Measurements from ENCODE around the gene TRAF3.
"Not testable (repeated sequence)": the region's sequence is repeated elsewhere in the genome, so short reads cannot be mapped to it uniquely, and the experiment has no call there.

TRAF3 gene

DNA sequence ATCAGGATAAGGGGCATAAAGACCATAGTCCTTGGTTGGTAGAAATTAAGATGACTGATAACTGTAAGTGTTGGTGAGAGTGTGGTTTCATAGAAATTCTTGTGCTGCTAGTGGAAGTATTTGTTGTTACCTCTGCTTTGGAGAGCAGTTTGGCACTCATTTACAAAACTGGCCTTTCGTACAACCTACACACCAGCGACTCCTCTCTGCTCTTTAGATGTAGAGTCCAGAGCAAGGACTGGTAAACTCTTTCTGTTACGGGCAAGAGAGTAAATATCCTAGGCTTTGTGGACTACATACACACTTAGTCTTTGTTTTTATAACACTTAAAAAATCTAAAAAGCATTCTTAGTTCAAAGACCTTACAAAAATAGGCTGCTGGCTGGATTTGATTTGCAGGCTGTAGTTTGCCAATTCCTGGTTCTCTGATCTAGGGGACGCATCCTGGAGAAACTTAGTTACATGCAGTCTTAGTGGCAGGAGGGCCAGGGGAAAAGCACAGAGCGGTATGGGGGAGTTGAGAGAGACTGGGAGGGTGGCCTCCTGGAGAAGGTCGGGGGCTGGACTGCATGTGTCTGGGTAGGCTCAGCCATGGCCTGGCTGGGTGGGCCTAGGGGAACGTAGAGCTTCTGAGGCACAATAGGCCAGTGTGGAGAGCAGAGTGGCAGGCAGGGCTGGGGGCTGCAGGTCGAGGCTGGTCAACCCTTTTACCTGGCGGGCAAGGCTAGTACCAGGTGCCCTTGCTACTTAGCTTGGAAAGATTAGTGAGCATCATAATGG lies 89.9 kb downstream of the TRAF3 start:
- no peak for DNase-seq (ENCODE audit: low spot score)

DNA sequence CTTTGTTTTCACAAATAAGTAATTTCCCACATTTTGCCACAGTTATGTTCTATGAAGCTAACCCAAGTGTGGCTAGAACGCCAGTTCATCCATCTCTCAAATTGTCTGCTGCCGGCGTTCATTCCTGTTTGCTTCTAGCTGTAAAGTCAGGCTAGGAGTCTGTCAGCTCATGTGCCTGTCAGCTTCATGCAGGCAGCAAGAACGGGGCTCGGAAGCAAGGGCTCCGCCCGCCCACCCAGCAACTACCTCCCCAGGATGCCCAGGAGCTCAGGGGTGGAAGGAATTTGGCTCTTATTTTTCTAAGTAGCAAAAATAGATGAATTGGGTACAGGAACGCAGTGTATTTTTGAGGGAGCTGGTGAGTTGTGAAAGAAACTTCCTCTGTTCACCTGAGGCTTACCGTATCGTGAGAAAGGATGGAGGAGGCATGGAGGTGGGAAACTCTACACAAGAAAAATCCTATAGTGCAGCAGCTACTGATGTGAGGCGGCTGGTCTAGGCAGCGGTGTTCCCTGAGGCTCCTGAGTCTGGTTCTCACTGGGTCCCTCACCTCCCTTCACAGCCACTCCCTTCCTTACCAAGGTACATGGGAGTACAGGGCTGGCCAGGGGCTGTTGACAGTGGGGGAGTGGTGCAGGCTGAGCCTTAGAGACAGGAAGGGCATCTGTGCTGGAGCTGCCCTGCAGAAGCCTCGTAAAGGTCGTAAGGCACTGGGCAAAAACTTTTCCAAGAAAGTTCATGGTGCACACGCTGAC lies 90.8 kb downstream of the TRAF3 start:
- no peak for DNase-seq (ENCODE audit: low spot score)

DNA sequence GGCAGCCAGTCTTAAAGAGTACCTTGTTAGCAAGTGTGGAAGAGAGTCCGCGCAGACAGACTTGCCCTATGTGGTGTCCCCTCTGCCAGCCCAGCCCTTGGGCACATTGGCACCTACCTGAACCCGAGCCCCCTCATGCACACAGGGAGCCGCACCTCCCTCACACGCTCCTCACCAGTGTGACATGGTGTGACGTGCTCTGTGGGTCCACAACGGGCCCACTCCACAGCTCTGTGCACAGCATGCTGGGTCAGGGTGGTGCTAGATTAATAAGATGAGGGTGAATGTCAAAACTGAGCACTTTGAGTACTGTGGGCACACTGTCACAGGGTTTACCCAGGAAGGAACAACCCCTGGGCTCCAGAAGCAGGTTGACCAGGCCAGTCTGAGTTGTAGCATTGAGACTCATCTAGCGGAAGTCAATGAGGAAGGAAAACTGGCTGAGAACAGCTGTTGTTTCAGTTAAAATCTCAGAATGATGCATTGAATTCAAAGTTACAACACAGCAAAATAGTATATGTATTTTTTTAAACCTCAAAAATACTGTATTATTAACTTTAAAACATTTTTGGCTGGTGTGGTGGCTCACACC lies 91.8 kb downstream of the TRAF3 start:
- no peak for DNase-seq (ENCODE audit: low spot score)

DNA sequence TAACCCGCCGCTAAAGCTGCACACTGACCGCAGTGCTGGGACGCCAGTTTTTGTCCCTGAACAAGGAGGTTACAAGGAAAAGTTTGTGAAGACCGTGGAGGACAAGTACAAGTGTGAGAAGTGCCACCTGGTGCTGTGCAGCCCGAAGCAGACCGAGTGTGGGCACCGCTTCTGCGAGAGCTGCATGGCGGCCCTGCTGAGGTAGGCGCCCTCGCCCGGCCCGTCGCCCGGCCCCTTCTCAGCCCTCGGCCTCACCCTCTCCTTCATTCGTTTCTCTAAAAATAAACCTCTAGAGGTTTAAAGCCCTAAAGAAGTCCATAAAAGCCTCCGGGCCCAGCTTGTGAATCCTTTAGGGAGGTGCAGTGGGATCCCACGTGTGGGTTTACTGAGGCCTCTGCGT lies 93.0 kb downstream of the TRAF3 start:
- no peak for DNase-seq (ENCODE audit: low spot score)

DNA sequence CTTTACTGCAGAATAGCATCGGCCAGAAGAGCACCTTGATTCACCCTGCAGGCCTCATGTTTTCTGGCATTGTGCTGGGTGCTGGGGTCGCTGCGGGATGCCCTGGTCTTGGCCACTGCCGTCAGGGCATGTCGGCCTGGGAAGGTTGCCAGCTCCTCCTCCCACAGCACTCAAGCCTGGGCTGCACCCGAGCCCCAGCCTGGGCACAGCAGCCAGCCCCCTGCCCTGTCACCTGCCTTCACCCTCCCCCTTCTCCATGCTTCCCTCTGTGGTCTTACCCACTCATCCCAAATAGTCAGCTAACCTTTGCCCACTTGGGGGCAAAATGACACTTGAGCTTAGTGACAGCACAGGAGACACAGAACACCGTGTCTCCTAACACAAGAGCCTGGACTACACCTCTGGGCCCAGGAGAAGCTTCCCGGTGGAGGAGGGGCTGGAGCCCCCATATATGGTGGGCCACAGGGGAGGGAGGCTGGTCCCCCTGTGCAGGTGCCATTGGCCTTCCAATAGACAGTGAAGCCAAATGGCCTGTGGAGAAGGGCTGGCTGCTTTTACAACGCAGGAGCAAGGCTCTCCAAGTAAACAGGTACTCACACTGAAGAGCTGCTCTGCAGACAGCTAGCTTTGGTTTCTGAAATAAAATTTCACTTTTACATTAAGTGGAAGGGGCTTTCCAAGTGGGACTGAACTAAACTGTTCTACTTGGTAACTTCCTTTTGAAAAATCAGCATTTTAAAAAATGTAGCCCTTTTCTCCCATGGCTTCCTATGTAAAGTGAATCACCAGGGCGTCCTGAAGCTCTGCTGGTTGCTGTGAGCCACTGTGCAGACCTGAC lies 94.0 kb downstream of the TRAF3 start:
- DNase-seq (ENCODE audit: low spot score): no peak

DNA sequence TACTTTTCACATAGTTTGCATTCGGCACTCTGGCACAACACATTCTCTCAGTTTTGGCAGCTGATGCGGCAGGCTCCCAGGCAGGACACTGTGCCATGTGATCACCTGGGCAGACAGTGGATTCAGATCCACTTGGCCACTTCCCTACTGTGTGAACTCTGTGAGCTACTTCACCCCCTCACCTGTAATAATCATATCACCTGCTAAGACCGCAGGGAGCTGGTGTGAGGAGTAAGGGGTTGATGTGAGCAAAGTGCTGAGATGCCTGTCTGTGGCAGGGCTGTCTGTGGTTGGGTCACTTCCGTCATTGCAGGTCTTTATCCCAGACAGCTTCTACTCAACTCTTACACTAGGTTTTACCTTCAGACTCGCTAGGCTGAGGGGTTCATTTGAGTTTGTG lies 94.8 kb downstream of the TRAF3 start:
- DNase-seq (ENCODE audit: low spot score): no peak

DNA sequence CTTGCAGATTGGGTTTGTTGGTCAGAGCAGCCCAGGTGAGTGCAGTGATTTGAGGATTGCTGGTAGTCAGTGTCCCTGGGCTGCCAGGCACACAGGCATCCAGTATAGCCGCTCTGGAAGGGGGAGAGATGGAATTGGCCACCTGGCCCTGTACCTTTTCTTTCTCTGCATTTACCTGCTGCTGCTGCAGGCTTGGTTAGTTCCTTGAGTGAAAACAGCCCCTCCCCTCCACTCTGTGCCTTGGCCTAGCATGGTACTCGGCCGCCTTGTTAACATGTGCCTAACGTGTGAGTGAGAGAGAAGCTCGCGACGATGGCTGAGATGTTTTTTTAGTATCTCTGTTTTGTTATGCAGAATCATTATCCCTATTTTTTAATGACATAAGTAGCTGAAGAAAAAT lies 95.9 kb downstream of the TRAF3 start:
- no peak for DNase-seq (ENCODE audit: low spot score)

DNA sequence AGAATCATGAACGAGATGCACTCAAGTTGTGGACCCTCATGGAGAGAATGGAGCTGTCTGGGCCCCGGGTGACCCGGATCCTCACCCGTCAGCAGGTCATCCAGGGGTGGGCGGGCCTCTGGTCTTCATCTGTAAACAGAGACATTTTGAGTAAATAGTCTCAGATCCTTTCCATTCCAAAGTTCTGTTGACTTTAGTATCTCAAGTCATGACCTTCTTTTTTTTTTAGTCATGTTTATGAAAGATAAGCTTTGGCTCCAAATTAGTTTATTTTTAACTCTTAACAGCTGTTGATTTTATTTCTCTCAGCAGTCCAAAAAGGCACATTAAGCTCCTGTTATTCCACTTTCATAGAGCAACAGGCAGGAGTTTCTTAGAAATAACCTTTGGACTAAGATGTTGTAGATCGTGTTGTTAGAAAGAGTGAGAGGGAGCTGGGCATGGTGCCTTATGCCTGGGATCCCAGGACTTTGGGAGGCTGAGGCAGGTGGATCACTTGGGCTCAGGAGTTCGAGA lies 96.4 kb downstream of the TRAF3 start:
- peak; percentile 60 for DNase-seq (ENCODE audit: low spot score)

DNA sequence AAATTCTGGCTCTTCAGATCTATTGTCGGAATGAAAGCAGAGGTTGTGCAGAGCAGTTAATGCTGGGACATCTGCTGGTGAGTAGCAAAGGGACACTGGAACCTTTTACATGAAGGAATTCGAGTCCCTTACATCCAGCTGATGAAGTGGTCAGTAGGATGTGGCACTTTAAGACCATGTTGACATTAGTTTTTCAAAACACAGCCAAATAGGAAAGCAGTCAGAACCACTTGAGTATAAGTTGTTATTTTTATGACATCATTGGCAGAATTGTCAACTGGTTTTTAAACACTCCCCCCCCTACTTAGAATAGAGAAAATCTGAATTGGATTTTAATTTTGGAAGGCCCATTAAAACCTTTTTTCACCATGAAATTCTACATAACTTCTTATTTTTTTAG lies 98.4 kb downstream of the TRAF3 start:
- no peak for DNase-seq (ENCODE audit: low spot score)

DNA sequence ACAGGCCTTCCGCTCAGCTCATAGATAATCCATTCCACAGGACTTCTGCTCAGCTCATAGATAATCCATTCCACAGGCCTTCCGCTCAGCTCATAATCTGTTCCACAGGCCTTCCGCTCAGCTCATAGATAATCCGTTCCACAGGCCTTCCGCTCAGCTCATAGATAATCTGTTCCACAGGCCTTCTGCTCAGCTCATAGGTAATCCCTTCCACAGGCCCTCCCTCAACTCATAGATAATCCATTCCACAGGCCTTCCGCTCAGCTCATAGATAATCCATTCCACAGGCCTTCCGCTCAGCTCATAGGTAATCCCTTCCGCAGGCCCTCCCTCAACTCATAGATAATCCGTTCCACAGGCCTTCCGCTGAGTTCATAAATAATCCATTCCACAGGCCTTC lies 100.3 kb downstream of the TRAF3 start:
- not testable (repeated sequence) for DNase-seq (ENCODE audit: low spot score)

DNA sequence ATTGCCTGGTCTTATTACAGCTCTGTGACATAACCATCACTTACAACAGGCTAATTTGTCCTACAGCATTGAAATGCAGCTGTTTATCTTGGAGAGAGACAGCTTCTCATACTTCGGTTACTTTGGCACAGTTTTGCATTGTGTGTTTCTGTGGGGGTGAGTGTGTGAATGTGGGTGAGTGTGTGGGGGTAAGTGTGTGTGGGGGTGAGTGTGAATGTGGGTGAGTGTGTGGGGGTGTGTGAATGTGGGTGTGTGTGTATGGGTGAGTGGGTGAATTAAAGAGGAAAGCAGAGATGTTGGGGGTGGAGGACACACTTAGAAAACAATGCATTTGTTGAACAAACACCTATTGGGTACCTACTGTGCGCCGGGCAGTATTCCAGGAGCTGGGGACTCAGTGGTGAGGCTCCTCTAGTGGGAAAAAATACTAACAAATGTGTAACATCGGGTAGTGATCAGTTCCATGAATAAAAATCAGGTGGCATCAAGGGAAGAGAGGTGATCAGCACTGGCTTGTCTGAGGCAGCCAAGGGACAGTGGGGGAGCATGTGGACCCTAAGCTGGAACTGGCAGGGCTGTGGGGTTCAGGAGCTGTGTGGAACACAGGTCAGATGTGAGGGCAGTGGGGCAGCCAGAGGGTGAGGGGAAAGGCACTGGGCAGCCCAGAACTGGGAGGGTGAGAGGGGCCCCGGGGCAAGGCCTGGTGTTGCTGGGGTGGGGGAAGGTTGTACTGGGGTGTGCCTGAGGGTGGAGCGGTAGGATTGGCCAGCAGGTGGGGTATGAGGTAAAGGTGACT lies 101.1 kb downstream of the TRAF3 start:
- peak; percentile 43 for DNase-seq (ENCODE audit: low spot score)

DNA sequence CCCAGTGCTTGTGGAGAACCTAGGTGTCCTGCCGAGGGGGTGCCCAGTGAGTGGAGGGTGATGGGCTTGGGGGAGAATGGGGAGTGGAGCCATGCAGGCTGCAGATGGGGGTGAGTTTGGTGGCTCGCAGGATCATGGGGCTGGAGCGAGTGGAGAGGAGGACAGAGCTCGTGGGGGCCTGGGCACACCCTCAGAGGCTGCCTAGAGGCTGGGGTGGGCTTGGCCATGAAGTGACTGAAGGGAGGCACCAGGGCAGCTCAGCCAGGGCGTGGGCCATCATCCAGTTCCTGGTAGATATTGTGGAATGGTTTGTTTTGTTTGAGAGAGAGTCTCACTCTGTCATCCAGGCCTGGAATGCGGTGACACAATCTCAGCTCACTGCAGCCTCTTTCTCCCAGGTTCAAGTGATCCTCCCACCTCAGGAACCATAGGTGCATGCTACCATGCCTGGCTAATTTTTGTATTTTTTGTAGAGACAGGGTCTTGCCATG lies 101.8 kb downstream of the TRAF3 start:
- no peak for DNase-seq (ENCODE audit: low spot score)

DNA sequence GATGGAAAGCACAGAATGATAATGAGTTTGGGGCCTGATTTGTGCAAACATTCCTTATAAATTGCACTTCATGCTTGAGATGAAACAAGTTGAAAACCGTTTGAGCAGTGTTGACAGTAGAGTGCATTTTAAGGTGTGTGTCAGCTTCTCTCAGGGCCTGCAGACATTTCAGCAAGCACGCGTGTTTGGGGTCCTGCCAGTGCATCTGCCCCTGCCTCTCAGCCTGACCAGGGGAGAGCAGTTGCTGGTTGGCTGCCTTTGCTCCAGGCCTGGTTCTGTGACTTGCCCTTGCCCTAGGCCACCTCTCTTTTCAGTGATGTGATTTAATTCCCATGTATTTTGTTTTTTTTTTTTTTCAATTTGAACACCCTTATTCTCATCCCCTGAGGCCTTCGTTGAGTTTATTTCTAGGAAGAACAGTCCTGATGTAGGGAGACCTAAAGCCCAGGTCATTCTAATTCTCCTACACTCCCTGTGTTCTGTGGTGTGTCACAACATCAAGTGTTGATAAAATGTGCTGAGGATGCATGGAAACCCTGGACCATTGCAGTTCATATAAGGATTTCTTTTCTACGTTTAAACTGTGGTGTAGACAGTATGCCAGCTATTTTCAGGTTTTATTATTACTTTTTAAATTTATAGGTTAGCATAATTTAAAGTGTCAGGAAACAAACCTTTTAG lies 105.1 kb downstream of the TRAF3 start:
- DNase-seq (ENCODE audit: low spot score): no peak

DNA sequence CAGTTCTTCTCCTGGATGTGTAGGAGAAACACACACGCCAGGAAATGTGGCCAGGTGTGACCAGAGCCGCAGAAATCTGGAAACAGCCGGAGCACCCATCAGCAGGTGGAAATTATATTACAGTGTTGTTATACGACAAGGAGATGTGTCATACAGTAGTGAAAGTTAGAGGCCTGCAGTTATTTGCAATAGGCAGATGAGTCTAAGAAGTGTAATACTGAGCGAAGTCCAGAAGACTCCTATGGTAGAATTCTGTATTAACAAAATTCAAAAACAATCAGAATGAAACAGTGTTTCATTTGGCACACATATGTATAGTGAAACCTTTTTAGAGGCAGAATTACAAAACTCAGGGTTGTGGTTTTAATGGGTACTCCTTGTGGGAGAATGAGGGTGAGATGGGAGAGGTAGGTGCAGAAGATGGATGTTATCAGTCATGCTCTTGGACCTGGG lies 105.9 kb downstream of the TRAF3 start:
- DNase-seq (ENCODE audit: low spot score): no peak

DNA sequence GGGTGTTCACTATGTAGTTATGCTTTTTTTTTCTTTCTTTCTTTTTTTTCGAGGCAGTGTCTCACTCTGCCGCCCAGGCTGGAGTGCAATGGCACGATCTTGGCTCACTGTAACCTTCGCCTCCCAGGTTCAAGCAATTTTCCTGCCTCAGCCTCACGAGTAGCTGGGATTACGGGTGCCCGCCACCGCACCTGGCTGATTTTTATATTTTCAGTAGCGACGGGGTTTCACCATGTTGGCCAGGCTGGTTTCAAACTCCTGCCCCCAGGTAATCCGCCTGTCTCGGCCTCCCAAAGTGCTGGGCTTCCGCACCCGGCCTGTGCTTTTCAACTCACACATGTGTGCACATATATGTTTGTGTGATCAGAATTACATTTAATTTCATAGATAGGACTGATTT lies 106.3 kb downstream of the TRAF3 start:
- no peak for DNase-seq (ENCODE audit: low spot score)

DNA sequence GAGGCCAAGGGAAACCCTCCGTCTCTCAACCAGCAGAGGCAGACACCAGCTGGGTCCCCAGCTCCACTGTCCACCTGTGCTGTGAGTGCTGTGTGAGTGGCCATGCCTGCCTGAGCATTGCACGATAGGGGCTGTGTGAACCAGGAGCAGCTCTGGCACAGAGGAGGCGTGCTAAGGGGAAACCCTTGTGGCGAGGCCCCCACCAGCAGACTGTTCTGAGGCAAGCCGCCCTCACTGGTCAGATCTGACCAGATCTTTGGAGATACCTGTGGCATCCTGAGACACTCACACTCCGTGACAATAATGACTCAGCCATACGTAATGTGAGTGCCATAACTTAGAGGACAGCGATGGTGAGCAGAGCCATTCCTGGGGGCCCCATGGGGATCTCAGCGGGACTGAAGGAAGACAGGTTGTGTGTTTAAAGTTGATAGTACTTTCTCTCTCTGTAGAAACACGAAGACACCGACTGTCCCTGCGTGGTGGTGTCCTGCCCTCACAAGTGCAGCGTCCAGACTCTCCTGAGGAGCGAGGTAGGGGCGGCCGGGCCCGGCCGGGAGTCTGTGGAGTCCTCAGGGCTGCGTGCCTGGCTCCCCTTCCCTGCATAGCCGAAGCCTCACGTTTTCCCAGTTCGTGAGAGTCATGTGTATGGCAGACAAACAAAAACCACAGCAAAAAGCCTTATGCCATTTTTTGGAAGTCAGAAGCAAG lies 108.6 kb downstream of the TRAF3 start:
- DNase-seq (ENCODE audit: low spot score): no peak

DNA sequence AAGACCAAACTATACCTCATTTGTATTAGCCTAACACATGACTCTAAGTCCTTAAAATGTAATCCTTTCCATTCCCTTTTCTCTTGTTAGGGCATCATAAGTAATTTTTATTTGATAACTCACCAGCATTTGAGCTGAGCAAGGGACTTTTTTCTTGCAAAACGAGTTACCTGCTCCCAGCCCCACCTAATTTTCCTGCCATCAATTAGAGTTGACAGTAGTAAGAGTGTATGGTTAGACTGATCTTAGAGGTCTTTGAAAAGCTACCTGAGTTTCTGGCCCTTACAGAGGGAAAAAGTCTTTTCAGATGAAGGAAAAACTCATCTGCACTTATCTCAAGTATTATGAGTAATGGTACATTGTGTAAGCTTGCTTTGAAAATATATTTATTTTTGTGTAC lies 111.5 kb downstream of the TRAF3 start:
- no peak for DNase-seq (ENCODE audit: low spot score)

DNA sequence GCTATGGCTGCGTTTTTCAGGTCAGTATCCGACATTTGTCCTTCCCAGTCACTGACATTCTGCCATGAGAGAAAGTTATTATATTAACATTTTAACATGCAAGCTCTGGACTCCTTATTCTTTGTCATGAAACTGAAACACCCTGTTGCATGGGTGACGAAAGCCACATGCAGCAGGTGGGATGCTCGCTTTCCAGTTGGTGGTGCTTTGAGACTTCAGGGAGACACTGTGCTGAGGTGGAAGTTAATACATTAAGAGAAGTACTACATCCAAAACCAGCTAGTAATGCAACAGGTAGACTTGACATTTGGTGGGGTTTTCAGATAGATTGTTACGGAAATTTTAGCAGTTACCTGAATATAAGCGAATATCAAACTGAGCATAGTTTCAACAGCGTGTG lies 112.4 kb downstream of the TRAF3 start:
- DNase-seq (ENCODE audit: low spot score): no peak

DNA sequence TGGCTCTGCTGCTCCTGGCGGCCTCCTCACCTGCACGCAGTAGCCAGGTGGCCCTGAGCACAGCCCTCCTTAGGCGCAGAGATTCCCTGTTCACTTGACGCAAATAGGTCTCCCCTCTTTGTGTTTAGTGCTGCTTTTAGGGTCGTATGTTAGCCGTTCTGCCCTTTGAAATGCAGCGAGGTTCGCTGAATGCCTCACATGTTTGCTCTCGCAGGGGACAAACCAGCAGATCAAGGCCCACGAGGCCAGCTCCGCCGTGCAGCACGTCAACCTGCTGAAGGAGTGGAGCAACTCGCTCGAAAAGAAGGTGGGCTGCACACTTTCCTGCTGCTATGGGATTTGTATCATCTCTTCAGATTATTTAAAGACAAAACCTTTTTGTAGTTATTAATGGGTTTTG lies 113.9 kb downstream of the TRAF3 start:
- no peak for DNase-seq (ENCODE audit: low spot score)

DNA sequence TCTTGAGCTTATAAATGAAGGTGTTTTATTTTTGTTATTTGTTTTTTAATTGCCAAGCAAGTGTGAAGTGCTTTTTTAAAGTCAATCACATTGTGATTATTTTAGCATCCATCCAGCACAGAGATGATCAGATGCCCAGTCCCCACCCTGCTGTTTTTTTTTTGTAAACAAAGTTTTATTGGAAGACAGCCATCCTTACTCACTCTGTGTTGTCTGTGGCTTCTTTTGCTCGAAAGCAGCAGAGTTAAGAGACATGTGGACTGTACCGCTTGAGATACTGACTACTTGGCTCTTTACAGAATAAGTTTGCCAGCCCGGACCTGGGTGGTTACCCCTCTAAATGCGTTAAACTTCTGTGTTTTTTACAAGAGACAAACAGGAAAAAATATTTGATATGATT lies 114.3 kb downstream of the TRAF3 start:
- no peak for DNase-seq (ENCODE audit: low spot score)

Measured in HuH-7.5 (cell line).